ENCODE data around the gene NCKAP5. TPM values are rescaled to one million over a fixed set of nuclear protein-coding genes. Genes with fewer than 3 reads are reported as not detected.
A peak's percentile ranks its signal among the peaks of the same experiment; 100 is the strongest.

The NCKAP5 gene
- polyA plus RNA-seq, 1 donor, result 3.3 TPM

DNA sequence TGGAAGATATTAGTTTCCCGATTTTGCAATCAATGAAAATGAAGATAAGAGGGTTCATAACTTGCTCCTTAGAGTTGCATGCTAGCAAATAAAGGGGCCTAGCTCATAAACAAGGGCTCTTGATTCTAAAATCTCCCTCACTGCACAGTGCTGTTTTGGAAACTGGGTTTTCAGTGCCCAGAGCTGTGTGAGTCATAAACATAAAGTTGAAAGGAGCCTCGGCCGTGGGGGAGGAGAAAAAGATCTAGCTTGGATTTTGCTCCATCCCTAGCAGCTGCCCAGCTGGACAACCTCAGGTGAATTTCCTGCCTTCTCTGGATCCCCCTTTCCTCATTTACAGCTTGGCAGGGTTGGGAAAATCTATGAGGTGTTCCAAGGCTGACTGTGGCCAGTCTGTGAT, 940.7 kb downstream of the NCKAP5 start:
- no peak for DNase-seq (ENCODE audit: low read depth)

DNA sequence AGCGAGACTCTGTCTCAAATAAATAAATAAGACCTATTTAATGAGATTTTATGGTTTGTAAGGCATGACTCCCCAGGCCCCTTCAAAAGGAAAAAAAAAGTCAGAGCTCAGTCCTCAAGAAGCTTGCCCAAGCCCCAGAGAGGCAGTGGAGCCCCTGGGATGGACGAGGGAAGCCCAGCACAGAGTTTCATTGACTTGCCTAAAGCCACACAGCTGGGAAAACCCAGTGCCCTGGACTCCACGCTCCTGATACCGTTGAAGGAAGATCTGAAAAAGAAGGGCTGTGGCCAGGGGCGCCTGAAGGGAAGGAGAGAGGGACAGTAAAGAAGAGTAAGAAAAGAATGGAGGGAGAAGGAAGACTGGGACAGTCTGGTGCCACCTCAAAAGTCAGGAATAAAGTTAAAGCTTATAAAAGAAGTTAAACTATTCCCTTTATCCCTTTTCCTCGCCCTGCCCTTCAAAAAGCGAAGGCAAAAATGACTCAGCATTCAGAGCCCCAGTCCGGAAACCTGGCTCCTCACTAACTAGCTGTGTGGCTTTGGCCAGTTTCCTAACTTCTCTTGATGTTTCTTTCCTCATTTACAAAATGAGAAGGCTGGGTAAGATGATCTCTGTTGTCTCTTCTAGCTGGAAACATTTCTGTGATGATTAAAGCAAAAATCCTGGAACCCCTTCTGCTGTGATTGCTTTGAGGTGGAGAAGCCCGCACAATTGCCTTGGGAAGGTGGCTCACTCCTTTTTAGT, 945.0 kb downstream of the NCKAP5 start:
- peak; percentile 13 for DNase-seq (ENCODE audit: low read depth)
